Posterior vena cava (tissue), 2 donors: ENCODE data around the gene FGF3. TPM values are rescaled to one million over a fixed set of nuclear protein-coding genes. Genes with fewer than 3 reads are reported as not detected.

Experiments used
- DNase-seq: peaks from one replicate; pipeline ENCODE4 v3.0.0-alpha.2; 2020; ENCODE audit warnings: low spot score
- intact Hi-C, 2 donors: fragments of 100-400 bp; cut with DNase I; formaldehyde crosslinking; loops; one replicate each; pipeline versions ENCODE4 v1.14.1 to v1.14.2; 2022 to 2023
- long read RNA-seq, 2 donors: library from polyadenylated mRNA; unstranded; transcript quantifications; one replicate each; pipeline ENCODE4 v2.0.0, GENCODE V29; 2020 to 2021
- total RNA-seq, 2 donors: library from RNA; stranded (reverse); fragmentation: NEBNext Ultra II Directional; extraction: Animal tissue kit (Norgen Biotek cat#: 25700); gene quantifications; one replicate each; pipeline ENCODE4 v1.2.1, GENCODE V29; 2021
- donor health status: DM: yes; HTN: yes; CAD: no.
- donor health status: DM: yes; HTN: yes; CAD: no.

FGF3 gene
- not detected for total RNA-seq
- long read RNA-seq, donor 1: 0 reads
- long read RNA-seq, donor 2: 0 reads

- intact Hi-C loops: no loop called here
- DNase-seq: no peak
These were observed at the start of gene FGF3 for GRCh38 chr11:69818603-69819441. Gene FGF3 (minus strand): TSS chr11:69819416. CDS start chr11:69818933, 483 bp downstream.

GRCh38 chr11:69868871-69869270 is 49.7 kb upstream of the FGF3 start:
- intact Hi-C loops: no loop called here
- peak; percentile 37 for DNase-seq

GRCh38 chr11:69868006-69868810 is 49.0 kb upstream of the FGF3 start:
- intact Hi-C loops: no loop called here
- DNase-seq: no peak

- peak; percentile 82 for DNase-seq
- intact Hi-C loops: no loop called here
These were observed 48.1 kb upstream of the FGF3 start for GRCh38 chr11:69867076-69868005.

- intact Hi-C loops: no loop called here
- peak; percentile 49 for DNase-seq
These were observed 47.4 kb upstream of the FGF3 start for GRCh38 chr11:69866648-69867047.

- peak; percentile 68 for DNase-seq
- intact Hi-C loops: no loop called here
These were observed 46.5 kb upstream of the FGF3 start for GRCh38 chr11:69865707-69866106.

- intact Hi-C loops: no loop called here
- peak; percentile 71 for DNase-seq
These were observed 45.8 kb upstream of the FGF3 start for GRCh38 chr11:69864686-69865661.

GRCh38 chr11:69863544-69864200 is 44.5 kb upstream of the FGF3 start:
- DNase-seq: peak; percentile 66
- intact Hi-C loops: no loop called here

GRCh38 chr11:69862797-69863543 is 43.8 kb upstream of the FGF3 start:
- intact Hi-C loops: no loop called here

GRCh38 chr11:69862331-69862771 is 43.1 kb upstream of the FGF3 start:
- intact Hi-C loops: no loop called here
- peak; percentile 48 for DNase-seq

More at GRCh38 chr11:69862797-69863543, 43.8 kb upstream of the FGF3 start:
- peak; percentile 42 for DNase-seq

- DNase-seq: no peak
- intact Hi-C loops: no loop called here
These were observed 42.7 kb upstream of the FGF3 start for GRCh38 chr11:69861901-69862300.

- no peak for DNase-seq
- intact Hi-C loops: no loop called here
These were observed 41.7 kb upstream of the FGF3 start for GRCh38 chr11:69860796-69861445.

GRCh38 chr11:69860244-69860643 is 41.0 kb upstream of the FGF3 start:
- no peak for DNase-seq
- intact Hi-C loops: no loop called here

- no peak for DNase-seq
These were observed 40.2 kb upstream of the FGF3 start for GRCh38 chr11:69859275-69859934.

GRCh38 chr11:69855421-69855820 is 36.2 kb upstream of the FGF3 start:
- intact Hi-C loops: loop anchor here in 1 of 2 donors (10.0 kb wide), 1 partner anchor 121 kb away; no protein-coding TSS in a partner anchor

More at GRCh38 chr11:69859275-69859934, 40.2 kb upstream of the FGF3 start:
- intact Hi-C loops: loop anchor here in 1 of 2 donors (10.0 kb wide), 1 partner anchor 125 kb away; no protein-coding TSS in a partner anchor

More at GRCh38 chr11:69855421-69855820, 36.2 kb upstream of the FGF3 start:
- DNase-seq: no peak
